NCI-H2227 treated with DMSO at 0.1 percent for 48 hours (cell line): ENCODE data around the gene BCAM.
"Not testable (repeated sequence)": the region's sequence is repeated elsewhere in the genome, so short reads cannot be mapped to it uniquely, and the experiment has no call there.

Experiments used
- DNase-seq: peaks from one replicate; lab custom pipeline; 2025; lab: John Stamatoyannopoulos, UW

Gene BCAM

GRCh38 chr19:44817725-44818465 is 9.0 kb downstream of the BCAM start:
- DNase-seq, result no peak

GRCh38 chr19:44818466-44819031 is 9.6 kb downstream of the BCAM start:
- no peak for DNase-seq

GRCh38 chr19:44819246-44819832 is 10.4 kb downstream of the BCAM start:
- DNase-seq, result no peak

DNA sequence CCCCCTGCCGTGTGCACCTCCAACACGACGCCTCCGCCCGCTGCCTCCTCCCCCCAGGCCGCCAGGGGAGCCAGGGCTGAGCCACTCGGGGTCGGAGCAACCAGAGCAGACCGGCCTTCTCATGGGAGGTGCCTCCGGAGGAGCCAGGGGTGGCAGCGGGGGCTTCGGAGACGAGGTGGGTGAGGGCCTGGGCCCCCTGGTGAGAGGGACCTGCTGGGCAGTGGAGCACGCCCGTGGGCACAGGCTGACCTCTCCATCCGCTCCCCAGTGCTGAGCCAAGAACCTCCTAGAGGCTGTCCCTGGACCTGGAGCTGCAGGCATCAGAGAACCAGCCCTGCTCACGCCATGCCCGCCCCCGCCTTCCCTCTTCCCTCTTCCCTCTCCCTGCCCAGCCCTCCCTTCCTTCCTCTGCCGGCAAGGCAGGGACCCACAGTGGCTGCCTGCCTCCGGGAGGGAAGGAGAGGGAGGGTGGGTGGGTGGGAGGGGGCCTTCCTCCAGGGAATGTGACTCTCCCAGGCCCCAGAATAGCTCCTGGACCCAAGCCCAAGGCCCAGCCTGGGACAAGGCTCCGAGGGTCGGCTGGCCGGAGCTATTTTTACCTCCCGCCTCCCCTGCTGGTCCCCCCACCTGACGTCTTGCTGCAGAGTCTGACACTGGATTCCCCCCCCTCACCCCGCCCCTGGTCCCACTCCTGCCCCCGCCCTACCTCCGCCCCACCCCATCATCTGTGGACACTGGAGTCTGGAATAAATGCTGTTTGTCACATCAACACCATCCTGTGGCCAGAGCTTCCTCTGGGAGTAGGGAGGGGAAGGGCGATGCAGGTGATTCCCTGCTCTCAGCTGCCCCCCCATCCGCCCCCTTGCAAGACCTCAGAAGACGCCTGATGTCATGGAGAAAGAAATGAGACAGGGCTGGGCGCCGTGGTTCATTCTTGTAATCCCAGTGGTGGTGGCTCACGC is 12.0 kb downstream of the BCAM start:
- DNase-seq, result no peak

DNA sequence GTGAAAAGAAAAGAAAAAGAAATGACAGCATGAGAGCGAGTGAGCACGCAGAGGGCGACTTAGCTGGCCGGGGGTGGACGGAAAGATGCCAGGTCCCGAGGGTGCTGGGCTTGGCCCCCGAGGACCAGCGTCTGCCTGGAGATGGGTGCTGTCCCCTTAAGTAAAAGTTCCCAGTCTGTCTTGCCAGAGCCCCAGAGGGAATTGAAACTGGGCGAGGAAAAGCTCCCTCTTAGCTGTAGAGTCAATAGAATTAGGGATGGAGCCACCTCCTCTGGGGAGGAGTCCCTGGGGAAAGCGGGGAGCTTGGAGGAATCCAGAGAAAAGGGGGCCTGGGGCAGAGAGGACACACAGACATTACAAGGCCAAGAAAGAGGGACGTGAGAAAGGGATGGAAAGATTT is 13.3 kb downstream of the BCAM start:
- no peak for DNase-seq

GRCh38 chr19:44822670-44823372 is 13.9 kb downstream of the BCAM start:
- no peak for DNase-seq

- no peak for DNase-seq
Measured at GRCh38 chr19:44823373-44823698, 14.4 kb downstream of the BCAM start.

DNA sequence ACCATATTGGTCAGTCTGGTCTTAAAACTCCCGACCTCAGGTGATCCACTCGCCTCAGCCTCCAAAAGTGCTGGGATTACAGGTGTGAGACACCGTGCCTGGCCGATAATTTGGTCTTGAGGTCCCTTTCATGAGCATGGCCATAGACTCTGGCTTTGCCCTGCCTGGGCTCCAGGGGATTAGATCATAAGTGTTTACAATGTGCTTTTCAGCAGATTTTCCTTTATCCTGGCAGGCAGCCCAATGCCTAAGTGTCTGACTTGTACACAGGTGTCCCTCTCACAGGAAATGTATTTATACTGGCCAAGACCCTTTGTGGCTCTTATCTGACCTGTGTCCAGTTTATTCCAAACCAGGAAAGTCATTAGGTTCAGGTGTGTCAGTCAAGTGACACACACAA is 15.9 kb downstream of the BCAM start:
- no peak for DNase-seq

GRCh38 chr19:44832875-44833274 is 24.0 kb downstream of the BCAM start:
- DNase-seq, result not testable (repeated sequence)

- DNase-seq, result not testable (repeated sequence)
Measured at GRCh38 chr19:44834399-44834798, 25.5 kb downstream of the BCAM start.

DNA sequence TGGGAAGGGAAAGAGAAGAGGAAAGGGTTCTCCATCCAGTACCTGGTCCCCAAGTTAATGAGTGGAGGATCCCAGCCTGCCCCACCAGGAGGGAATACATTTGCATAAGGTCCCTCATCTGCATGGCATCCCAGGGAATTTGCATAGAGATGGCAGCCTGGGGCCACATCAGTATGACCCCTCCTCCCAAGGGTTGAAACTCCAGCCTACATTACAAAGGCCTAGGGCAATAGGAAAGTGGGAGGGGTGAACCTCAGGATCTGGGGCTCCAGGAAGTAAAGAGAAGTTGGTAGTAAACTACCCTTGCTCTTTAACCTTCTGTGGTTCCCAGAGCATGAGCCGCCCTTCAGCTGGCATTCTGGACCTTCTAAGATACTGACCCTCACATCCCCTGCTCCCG is 30.4 kb downstream of the BCAM start:
- no peak for DNase-seq

DNA sequence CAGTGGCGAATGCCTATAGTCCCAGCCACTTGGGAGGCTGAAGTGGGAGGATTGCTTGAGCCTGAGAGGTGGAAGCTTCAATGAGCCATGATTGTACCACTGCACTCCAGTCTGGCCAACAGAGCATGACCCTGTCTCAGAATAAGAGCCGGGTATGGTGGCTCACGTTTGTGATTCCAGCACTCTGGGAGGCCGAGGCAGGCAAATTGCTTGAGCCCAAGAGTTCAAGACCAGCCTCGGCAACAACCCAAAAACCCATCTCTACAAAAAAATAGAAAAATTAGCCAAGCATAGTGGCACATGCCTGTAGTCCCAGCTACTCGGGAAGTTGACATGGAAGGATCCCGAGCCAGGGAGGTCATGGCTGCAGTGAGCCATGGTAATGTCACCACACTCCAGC is 31.9 kb downstream of the BCAM start:
- no peak for DNase-seq

GRCh38 chr19:44841231-44841630 is 32.3 kb downstream of the BCAM start:
- no peak for DNase-seq

DNA sequence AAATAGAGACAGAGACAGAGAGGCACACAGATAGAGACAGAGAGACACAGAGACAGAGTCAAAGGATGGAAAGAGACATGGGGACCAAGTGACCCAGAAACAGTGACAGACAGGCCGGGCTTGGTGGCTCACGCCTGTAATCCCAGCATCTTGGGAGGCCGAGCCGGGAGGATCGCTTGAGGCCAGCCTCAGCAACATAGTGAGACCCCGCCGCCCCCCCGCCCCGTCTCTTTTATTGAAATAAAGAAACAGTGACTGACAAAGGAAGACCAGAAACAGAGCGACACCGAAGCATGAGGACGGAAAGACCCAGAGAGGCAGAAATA is 36.3 kb downstream of the BCAM start:
- DNase-seq, result no peak

GRCh38 chr19:44845612-44846454 is 36.9 kb downstream of the BCAM start, which contains the start of gene NECTIN2:
TSS of gene NECTIN2 (plus strand) at chr19:44846297. CDS start at chr19:44846526, 229 bp downstream.
- DNase-seq, result peak; percentile 87

GRCh38 chr19:44846455-44847143 is 37.7 kb downstream of the BCAM start:
- no peak for DNase-seq

DNA sequence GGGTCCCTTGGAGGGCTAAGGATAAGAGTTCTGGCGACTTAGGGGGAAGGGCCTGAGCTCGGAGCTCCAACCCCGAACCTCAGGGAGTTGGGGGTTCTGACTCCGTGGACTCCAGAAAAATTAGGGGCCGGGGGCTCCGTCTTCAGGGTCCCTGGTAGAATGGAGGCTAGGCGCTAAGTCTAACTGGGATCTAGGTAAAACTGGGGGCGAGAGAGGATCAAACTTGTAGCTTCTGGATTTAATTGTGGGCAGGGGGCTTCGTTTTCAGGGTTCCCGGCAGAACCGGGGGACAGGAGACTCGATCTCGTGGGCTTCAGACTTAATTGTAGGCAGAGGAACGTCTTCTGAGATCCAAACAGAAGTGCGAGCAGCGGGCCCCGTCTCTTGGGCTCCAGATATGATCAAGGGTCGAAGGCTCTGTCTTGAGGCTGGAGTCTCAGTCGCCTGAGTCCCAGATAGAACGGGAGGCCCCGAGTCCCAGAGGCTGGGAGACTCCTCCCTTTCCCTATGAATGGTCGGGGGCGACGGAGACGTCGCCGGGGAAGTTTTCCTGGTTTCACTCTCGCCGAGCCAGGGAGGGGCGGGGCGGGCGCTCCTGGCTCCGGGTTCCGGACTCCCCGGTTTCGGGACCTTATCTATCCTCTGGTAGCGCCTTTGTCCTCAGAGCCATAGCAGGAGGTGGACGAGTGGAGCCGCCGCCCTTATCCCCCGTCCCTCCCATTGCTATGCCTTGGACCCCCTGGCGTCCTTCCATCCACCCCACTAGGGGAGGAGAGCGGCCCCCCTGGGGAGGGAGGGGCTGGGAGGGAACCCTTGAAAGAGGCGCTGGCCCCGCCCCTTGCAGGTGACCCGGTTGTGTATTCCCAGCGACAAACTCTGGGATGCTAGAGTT is 38.5 kb downstream of the BCAM start:
- no peak for DNase-seq

DNA sequence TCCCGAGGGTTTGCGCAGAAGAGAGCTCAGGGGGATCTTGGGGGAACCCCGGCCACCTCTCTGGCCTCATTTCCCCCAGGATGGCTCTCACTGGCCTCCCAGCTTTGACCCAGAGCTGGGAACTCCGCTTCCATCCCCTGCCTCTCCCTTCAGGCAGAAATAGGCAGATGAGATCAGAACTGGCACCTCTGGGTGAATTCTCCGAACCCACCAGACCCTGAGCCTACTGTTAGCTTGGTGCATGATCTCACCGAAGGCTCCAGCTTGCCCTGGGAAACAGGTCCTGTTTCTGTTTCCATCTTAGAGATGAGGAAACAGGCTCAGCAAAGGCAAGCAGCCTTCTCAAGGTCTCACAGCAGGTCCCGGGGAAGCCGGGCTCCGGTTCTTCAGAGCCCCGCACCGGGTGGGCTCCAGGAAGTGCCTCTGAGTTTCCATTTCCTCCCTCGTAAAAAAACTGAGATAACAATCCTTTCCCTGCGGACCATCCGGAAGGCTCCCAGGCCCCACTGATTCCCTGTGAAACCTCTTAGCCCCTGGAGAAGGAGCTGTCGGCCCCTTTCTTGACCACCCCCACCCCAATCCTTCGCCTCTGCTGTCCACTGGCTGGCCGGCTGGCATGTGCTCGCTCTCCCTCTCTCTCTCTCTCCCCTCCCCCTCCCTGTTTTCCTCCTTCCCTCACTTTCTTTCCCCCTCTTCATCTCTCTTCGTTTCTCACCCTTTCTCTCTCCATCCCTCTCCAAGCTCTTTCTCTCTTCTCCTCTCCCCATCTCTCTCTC is 39.3 kb downstream of the BCAM start:
- no peak for DNase-seq
